ENCODE results near the gene ARHGAP26. TPM values are rescaled to one million over a fixed set of nuclear protein-coding genes. Genes with fewer than 3 reads are reported as not detected.

ARHGAP26 gene
- total RNA-seq, 4 donors from 2014 or later: 12.4 to 49.5 (median 31.8) TPM

DNA sequence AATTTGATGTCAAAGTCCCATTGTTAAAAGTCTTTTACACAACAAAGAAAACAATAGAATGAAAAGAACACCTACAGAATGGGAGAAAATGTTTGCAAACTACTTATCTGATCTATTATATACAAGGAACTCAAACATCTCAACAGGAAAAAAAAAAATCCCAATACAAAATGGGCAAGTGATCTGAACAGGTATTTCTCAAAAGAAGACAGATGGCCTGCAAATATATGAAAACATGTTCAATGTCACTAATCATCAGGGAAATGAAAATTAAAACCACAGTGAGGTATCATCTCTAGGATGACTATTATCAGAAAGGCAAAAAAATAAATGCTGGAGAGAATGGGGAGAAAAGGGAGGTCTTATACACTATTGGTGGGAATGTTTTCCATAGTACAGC, 301.8 kb downstream of the ARHGAP26 start:
- H3K4me1 ChIP-seq: no peaks in the 10 kb centered on the region
- H3K36me3 ChIP-seq: no peaks in the 10 kb centered on the region
- H3K27ac ChIP-seq: no peak overlapping the region
- H3K4me3 ChIP-seq: no peak overlapping the region
- no peaks in the 10 kb centered on the region for H3K27me3 ChIP-seq
- intact Hi-C loops (cut with DNase I; ENCODE audit: low total_unique reads): no loop called here
- no peak for TF ChIP-seq POLR2A (IDR thresholded peaks at IDR 0.05)
- TF ChIP-seq, protein P1, sequence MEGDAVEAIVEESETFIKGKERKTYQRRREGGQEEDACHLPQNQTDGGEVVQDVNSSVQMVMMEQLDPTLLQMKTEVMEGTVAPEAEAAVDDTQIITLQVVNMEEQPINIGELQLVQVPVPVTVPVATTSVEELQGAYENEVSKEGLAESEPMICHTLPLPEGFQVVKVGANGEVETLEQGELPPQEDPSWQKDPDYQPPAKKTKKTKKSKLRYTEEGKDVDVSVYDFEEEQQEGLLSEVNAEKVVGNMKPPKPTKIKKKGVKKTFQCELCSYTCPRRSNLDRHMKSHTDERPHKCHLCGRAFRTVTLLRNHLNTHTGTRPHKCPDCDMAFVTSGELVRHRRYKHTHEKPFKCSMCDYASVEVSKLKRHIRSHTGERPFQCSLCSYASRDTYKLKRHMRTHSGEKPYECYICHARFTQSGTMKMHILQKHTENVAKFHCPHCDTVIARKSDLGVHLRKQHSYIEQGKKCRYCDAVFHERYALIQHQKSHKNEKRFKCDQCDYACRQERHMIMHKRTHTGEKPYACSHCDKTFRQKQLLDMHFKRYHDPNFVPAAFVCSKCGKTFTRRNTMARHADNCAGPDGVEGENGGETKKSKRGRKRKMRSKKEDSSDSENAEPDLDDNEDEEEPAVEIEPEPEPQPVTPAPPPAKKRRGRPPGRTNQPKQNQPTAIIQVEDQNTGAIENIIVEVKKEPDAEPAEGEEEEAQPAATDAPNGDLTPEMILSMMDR (IDR thresholded peaks at IDR 0.05): no peak
- no peaks in the 10 kb centered on the region for H3K9me3 ChIP-seq
- no peak for DNase-seq

GRCh38 chr5:143072734-143073133, 302.6 kb downstream of the ARHGAP26 start:
- no peaks in the 10 kb centered on the region for H3K4me1 ChIP-seq
- no peaks in the 10 kb centered on the region for H3K27me3 ChIP-seq
- H3K9me3 ChIP-seq: no peaks in the 10 kb centered on the region
- intact Hi-C loops (cut with DNase I; ENCODE audit: low total_unique reads): no loop called here
- TF ChIP-seq, protein P1 (IDR thresholded peaks at IDR 0.05): no peak
- no peak for TF ChIP-seq POLR2A (IDR thresholded peaks at IDR 0.05)
- no peak overlapping the region for H3K27ac ChIP-seq
- H3K36me3 ChIP-seq: no peaks in the 10 kb centered on the region
- no peak for DNase-seq
- H3K4me3 ChIP-seq: no peak overlapping the region

DNA sequence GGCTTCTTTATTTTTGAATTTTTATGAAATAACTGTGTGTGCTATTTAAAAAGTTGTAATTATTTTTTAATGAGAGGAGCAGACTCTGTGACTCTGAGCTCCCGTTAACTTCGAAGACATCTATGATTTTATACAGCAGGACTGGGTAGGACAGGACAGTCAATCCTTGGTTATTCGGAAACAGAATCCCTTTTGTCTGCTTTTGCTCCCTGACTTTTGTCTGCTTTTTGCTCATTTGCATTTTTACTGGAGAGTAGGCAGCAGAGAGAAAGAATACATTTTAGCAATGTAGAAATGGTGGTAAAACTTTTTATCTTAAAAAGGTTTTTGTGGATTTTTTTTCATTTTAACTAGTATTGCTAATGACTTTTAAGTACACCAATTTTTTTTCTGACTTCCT, 303.6 kb downstream of the ARHGAP26 start:
- intact Hi-C loops (cut with DNase I; ENCODE audit: low total_unique reads): no loop called here
- H3K36me3 ChIP-seq: no peaks in the 10 kb centered on the region
- H3K4me3 ChIP-seq: no peak overlapping the region
- H3K27me3 ChIP-seq: no peaks in the 10 kb centered on the region
- no peaks in the 10 kb centered on the region for H3K9me3 ChIP-seq
- no peak for DNase-seq
- no peaks in the 10 kb centered on the region for H3K4me1 ChIP-seq
- TF ChIP-seq, protein P1 (IDR thresholded peaks at IDR 0.05): no peak
- TF ChIP-seq POLR2A (IDR thresholded peaks at IDR 0.05): no peak
- no peak overlapping the region for H3K27ac ChIP-seq

DNA sequence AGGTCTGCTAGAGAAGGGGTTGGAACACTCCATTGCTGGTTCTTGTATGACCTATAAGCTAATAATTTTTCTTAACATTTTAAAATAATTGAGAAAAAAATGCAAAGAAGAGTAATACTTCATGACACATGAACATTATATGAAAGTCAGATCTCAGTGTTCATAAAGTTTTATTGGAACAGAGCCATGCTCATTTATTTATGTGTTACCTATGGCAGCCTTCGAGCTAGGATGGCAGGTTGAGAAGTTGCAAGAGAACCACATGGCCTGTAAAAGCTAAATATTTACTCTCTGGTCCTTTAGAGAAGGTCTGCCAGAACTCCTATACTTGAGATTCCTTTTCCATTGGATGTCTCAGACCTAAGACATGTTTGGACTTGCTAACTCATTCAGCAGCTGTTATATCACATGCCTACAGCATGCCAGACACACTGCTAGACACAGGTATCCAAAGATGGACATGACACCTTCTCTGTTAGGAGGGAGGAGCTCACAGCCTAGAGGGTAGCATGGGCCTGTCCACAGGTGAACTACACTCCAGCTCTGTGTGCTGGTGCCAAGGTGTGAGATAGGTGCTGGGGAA, 304.3 kb downstream of the ARHGAP26 start:
- Histone ChIP-seq H3K4me1 (no peaks in the 10 kb centered on the region), H3K27me3 (no peaks in the 10 kb centered on the region), H3K9me3 (no peaks in the 10 kb centered on the region), H3K27ac (no peak overlapping the region), H3K4me3 (no peak overlapping the region), H3K36me3 (no peaks in the 10 kb centered on the region)
- TF ChIP-seq, protein P1 (IDR thresholded peaks at IDR 0.05): no peak
- no peak for TF ChIP-seq POLR2A (IDR thresholded peaks at IDR 0.05)
- DNase-seq: no peak
- intact Hi-C loops (cut with DNase I; ENCODE audit: low total_unique reads): no loop called here

DNA sequence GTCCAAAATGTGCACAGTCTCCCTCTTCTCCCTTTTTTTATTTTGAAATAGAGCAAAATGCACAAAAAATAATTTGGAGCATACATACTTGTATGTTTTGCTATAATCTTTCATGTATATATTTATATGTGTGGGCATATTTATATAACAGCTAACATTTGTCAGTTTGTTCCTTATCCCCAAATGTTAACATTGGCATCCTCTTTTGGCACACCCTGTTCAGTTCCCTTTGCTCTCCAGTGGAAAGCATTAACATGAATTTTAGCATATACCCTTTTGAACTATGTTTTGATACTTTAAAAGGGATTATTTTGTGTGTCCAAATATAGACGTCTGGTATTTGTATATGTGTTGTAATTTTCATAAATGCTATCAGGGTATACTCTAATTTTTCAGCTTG, 306.2 kb downstream of the ARHGAP26 start:
- intact Hi-C loops (cut with DNase I; ENCODE audit: low total_unique reads): no loop called here
- TF ChIP-seq POLR2A (IDR thresholded peaks at IDR 0.05): no peak
- TF ChIP-seq, protein P1 (IDR thresholded peaks at IDR 0.05): no peak

More for the DNA sequence above, 306.2 kb downstream of the ARHGAP26 start:
- Histone ChIP-seq H3K36me3 (no peaks in the 10 kb centered on the region), H3K4me3 (no peak overlapping the region), H3K27ac (no peak overlapping the region), H3K27me3 (no peaks in the 10 kb centered on the region), H3K9me3 (no peaks in the 10 kb centered on the region), H3K4me1 (no peaks in the 10 kb centered on the region)
- no peak for DNase-seq
